ENCODE measurements around the gene FILIP1L.

GRCh38 chr3:99846477-99847160 lies 267.7 kb downstream of the FILIP1L start:
- TF ChIP-seq CTCF (IDR thresholded peaks at IDR 0.05), result no peak
- no peak for TF ChIP-seq POLR2A (IDR thresholded peaks at IDR 0.05)
